DLD1 (cell line): ENCODE measurements around the gene RRAGD.
"Not testable (repeated sequence)": the region's sequence is repeated elsewhere in the genome, so short reads cannot be mapped to it uniquely, and the experiment has no call there.

ENCODE experiments used
- in situ Hi-C: cut with HindIII; loops from 2 replicates; pipeline ENCODE4 v1.10.0; 2017; ENCODE audit warnings: low sequenced_read_pairs

RRAGD gene

GRCh38 chr6:89414215-89414614 lies 2.1 kb upstream of the RRAGD start:
- in situ Hi-C loops, result no loop called here

- in situ Hi-C loops, result no loop called here
Measured at GRCh38 chr6:89413006-89413400, 930 bp upstream of the RRAGD start.

GRCh38 chr6:89411145-89412070 lies 665 bp downstream of the RRAGD start:
- in situ Hi-C loops, result no loop called here

GRCh38 chr6:89410788-89411144 lies 1.3 kb downstream of the RRAGD start:
- in situ Hi-C loops, result no loop called here

- in situ Hi-C loops, result no loop called here
Measured at GRCh38 chr6:89410231-89410761, 1.8 kb downstream of the RRAGD start.

GRCh38 chr6:89409461-89410035 lies 2.5 kb downstream of the RRAGD start:
- in situ Hi-C loops, result no loop called here

GRCh38 chr6:89406141-89406540 lies 5.9 kb downstream of the RRAGD start:
- in situ Hi-C loops, result no loop called here

GRCh38 chr6:89404512-89404911 lies 7.6 kb downstream of the RRAGD start:
- in situ Hi-C loops, result no loop called here

- in situ Hi-C loops, result no loop called here
Measured at GRCh38 chr6:89402776-89403175, 9.3 kb downstream of the RRAGD start.

- in situ Hi-C loops, result no loop called here
Measured at GRCh38 chr6:89400912-89401399, 11.1 kb downstream of the RRAGD start.

- in situ Hi-C loops, result no loop called here
Measured at GRCh38 chr6:89400050-89400449, 12.0 kb downstream of the RRAGD start.

GRCh38 chr6:89398762-89399525 lies 13.1 kb downstream of the RRAGD start:
- in situ Hi-C loops, result no loop called here

- in situ Hi-C loops, result not testable (repeated sequence)
Measured at GRCh38 chr6:89397884-89398283, 14.2 kb downstream of the RRAGD start.

- in situ Hi-C loops, result no loop called here
Measured at GRCh38 chr6:89393659-89394058, 18.4 kb downstream of the RRAGD start.

- in situ Hi-C loops, result no loop called here
Measured at GRCh38 chr6:89392823-89393222, 19.2 kb downstream of the RRAGD start.

- in situ Hi-C loops, result no loop called here
Measured at GRCh38 chr6:89388846-89389245, 23.2 kb downstream of the RRAGD start.

GRCh38 chr6:89387516-89388201 lies 24.4 kb downstream of the RRAGD start:
- in situ Hi-C loops, result no loop called here

- in situ Hi-C loops, result no loop called here
Measured at GRCh38 chr6:89386917-89387491, 25.1 kb downstream of the RRAGD start.

- in situ Hi-C loops, result no loop called here
Measured at GRCh38 chr6:89385846-89386245, 26.2 kb downstream of the RRAGD start.

- in situ Hi-C loops, result no loop called here
Measured at GRCh38 chr6:89385156-89385667, 26.9 kb downstream of the RRAGD start.
